NCI-H1436 treated with DMSO at 0.1 percent for 48 hours (cell line): ENCODE results near the gene DGCR8.

Experiments used
- DNase-seq: peaks from one replicate; lab custom pipeline; 2025; lab: John Stamatoyannopoulos, UW

Gene DGCR8

GRCh38 chr22:20090730-20091240 lies 10.7 kb downstream of the DGCR8 start:
- no peak for DNase-seq

GRCh38 chr22:20091690-20092476 lies 11.8 kb downstream of the DGCR8 start:
- DNase-seq: no peak

DNA sequence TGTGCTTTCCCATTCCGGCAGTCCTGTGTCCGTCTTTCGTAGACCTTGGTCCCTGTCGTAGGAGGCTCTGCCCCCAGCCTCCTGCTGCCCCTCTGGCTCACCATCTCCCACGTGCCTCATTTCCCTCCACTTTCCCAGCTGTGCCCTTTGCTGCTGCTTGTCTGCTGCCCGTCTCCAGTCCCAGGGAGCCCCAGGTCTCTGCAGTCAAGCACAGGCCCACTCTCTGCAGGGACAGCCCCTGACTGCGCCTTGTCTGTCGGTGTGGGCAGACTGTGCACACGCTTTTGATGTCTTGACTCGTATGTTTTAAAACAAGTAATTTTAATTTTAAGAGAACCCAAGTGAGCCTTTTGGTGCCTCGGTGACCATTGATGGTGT lies 12.4 kb downstream of the DGCR8 start:
- DNase-seq: no peak

DNA sequence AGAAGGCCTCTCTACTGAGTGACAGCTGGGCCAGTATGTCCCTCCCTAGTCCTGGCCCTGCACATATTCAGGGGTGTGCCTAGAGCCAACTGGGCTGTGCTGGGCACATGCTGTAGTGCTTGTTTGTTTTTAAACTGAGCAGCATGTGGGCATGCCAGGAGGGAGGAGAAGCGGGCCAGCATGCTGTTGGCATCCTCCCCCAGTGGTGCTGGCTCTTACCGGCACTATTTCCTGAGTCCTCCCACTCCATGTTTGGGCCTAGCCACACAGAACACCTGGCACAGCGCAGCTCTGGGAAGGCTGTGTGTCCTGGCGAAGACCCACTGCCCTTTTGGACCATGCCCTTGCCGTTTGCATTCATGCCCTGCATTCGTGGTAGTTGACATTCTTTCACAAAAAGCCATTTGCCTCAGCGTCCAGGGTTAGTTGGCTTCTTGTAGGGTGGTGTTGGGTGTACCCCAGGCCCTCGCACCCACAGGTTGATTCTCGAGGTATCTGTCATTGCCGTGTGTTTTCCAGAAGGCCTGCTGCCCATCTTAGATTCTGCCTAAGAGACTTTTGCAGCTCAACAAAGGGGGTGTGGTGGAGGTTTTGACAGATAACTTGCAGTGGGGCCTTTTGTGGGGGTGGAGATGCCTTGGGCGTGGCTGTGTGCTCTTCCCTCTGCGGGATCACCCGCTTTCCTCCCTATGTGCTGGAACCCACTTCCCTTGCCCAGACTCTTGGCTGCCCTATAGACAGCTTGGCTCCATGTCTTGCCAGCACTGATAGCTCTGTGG lies 13.6 kb downstream of the DGCR8 start:
- DNase-seq: no peak

- no peak for DNase-seq
These were observed 14.3 kb downstream of the DGCR8 start for GRCh38 chr22:20094197-20094807.

- no peak for DNase-seq
These were observed 15.5 kb downstream of the DGCR8 start for GRCh38 chr22:20095521-20095920.

DNA sequence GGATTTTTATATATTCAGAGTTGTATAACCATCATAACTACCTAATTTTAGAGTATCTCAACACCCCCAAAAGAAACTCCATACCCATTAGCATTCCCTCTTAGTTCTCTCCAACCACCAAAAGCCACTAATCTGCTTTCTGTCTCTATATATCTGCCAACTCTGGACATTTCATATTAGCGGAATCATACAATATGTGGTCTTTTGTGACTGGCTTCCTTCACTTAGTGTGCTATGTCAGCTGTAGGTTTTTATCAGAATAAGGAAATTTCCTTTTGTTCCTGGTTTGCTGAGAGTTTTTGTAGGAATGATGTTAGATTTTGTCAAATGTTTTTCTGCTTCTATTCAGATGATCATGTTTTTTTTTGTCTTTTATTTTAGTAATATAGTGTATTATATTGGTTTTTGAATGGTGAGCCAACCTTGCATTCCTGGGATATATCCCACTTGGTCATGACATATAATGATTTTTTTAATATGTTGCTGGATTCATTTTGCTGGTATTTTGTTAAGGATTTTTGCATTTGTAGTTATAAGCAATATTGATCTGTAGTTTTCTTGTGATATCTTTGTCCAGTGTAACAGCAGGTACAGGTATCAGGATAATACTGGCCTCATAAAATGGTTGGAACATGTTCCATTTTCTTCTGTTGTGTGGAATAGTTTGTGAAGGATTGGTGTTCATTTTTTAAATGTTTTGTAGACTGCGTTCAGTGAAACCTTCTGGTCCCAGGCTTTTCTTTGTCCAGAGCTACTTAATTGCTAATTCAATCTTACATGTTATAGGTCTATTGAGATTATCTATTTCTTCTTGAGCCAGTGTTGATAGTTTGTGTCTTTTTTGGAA lies 16.8 kb downstream of the DGCR8 start:
- DNase-seq: no peak

DNA sequence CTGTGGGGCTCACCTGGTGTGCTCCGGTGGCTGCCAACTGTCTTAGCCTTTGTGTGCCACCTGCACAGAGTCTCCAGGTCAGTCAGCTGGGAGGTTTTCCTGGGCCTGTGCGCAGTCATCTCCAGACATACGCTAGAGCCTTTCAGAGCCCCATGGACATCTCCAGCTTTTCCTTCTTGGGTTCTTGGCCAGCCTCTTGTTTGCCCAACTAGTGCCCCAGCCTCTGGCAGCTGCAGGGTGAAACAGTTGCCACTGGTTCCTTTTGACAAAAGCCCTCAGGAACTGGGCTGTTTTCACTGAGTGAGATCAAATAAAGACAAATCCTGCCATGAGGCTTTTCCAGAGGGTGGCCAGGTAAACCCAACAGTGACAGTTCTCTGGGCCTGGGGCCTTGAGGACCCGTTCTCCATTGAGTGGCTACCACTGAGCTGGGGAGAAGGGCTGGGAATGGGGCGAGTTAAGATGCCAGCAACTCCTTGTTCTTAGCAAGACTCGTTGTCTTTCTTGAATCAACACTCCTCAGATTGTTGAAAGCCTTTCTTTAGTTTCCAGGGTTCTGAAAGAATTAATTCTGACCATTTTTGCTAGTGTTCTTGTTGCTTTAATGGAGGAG lies 19.2 kb downstream of the DGCR8 start:
- DNase-seq: no peak

GRCh38 chr22:20101638-20102037 lies 21.6 kb downstream of the DGCR8 start:
- no peak for DNase-seq

GRCh38 chr22:20102203-20102780 lies 22.3 kb downstream of the DGCR8 start:
- DNase-seq: no peak

GRCh38 chr22:20105456-20106204 lies 25.6 kb downstream of the DGCR8 start:
- no peak for DNase-seq

DNA sequence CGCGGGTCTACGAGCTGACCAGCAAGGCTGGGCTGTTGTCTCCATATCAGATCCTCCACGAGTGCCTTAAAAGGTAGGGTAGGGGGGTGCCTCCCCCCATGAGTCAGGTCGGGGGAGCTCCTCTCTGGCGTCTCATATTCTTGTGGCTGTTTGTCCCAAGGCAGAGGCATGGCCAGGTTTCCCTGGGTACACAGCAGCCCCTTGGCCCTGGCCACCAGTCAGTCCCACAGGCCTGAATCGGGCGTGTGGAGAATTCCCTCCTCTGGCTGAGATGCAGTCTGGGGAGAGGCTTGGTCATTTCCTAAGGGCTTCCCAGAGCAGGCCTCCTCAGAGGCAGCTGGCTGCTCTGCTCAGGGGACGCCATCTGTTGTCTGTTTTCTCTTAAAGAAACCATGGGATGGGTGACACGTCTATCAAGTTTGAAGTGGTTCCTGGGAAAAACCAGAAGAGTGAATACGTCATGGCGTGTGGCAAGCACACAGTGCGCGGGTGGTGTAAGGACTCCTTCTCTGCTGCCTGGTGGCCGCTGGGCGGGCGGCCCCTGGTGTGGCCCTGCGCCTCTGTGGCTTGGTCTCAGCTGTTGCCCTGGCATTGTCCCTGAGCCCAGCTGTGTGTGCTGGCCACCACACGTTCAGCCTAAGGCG lies 26.3 kb downstream of the DGCR8 start:
- no peak for DNase-seq

- no peak for DNase-seq
These were observed 26.8 kb downstream of the DGCR8 start for GRCh38 chr22:20106849-20107237.

DNA sequence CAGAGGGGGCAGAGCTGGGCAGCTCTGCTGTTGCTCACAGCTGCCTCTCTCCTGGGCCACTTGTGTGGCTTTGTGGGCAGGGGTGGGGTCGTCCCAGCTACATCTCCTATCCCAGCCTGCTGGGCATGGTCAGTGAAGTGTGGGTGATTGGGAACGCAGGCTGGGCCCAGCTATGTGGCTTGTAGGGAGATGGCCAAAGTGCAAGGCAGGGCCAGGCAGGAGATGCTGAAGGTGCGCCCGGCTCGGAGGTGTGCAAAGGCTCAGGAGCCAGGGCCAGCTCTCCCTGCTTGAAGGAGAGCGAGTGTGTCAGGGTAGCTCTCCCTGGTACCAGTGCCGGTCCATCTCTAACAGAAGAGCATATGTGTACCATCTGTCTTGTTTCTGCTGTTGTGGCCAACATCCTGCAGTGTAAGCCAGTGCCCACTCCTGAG lies 27.4 kb downstream of the DGCR8 start:
- DNase-seq: no peak

DNA sequence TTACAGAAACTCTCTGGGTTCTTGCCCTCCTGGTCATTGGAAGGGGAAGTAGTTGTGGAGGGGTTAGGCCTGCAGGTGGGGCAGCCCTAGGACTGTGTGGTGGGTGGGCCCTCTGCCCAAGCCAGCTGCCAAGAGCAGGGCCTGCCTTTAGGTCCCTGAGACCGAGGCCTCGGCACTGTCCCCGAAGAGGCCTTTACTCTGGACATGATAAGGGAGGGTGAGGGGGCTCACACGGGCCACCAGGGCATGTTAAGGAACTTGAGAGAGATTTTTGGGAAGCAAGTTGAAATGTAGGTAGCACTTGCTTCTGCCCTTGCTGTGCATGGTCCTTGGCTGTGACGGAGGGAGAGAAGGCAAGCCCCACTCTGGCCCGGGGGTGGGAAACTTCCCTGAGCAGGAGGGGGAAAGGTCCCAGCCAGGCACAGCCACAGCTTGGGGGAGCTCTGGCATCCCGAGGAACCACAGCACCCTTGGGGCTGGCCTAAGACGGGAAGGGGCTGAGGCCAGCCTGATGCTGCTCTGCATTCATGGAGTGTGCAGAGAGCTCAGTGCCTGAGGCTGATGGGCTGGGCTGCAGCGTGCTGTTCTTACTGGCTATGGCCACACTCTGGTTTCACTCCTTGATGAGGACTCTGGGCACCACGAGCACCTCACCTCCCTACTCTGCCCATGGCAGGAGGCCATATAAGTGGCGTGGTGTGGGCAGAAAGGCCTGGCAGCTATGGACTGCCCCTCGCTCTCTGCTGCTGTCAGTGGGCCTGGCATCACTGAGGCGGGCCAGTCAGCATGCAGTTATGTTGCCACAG lies 28.1 kb downstream of the DGCR8 start:
- DNase-seq: no peak

GRCh38 chr22:20108757-20109230 lies 28.8 kb downstream of the DGCR8 start:
- no peak for DNase-seq

- no peak for DNase-seq
These were observed 29.6 kb downstream of the DGCR8 start for GRCh38 chr22:20109411-20110358.
